ENCODE data around the gene EXOSC1.

- TF ChIP-seq EP300 (conservative IDR thresholded peaks at IDR 0.05; ENCODE audit: poor library complexity, severe bottlenecking) (no peak), CTCF (IDR thresholded peaks at IDR 0.05; ENCODE audit: poor library complexity, severe bottlenecking) (no peak), EZH2 (IDR thresholded peaks at IDR 0.05; ENCODE audit: borderline replicate concordance, insufficient read depth, low read length, poor library complexity, severe bottlenecking) (no peak), MXI1 (conservative IDR thresholded peaks at IDR 0.05; ENCODE audit: poor library complexity, severe bottlenecking) (no peak), REST (IDR thresholded peaks at IDR 0.05; ENCODE audit: borderline replicate concordance) (no peak), POLR2AphosphoS5 (IDR thresholded peaks at IDR 0.05) (no peak), RAD21 (conservative IDR thresholded peaks at IDR 0.05) (no peak), TAF1 (IDR thresholded peaks at IDR 0.05; ENCODE audit: low read depth) (no peak)
These were observed 17.2 kb downstream of the EXOSC1 start for GRCh38 chr10:97428572-97428981.
